Forelimb muscle (tissue), 1 donor: Measurements from ENCODE around the gene GSG1. TPM values are rescaled to one million over a fixed set of nuclear protein-coding genes. Genes with fewer than 3 reads are reported as not detected.
"Not testable (repeated sequence)": the region's sequence is repeated elsewhere in the genome, so short reads cannot be mapped to it uniquely, and the experiment has no call there.

Source experiments
- DNase-seq: peaks from one replicate; pipeline ENCODE4 v3.0.0-alpha.2; 2013; ENCODE audit warnings: low read depth
- polyA plus RNA-seq: library from polyadenylated mRNA; unstranded; fragments of 120-200 nt; gene quantifications from one replicate; pipeline ENCODE4 v1.2.1, GENCODE V29; 2013; ENCODE audit not compliant: insufficient read length

GSG1 gene
- polyA plus RNA-seq, 1 donor: 6.4 TPM

- no peak for DNase-seq
These were observed 10.1 kb downstream of the GSG1 start for GRCh38 chr12:13093191-13093847.

GRCh38 chr12:13091832-13092231 lies 11.6 kb downstream of the GSG1 start:
- no peak for DNase-seq

GRCh38 chr12:13090054-13090453 lies 13.4 kb downstream of the GSG1 start:
- no peak for DNase-seq

GRCh38 chr12:13088496-13088895 lies 15.0 kb downstream of the GSG1 start:
- DNase-seq: no peak

GRCh38 chr12:13087766-13088165 lies 15.7 kb downstream of the GSG1 start:
- DNase-seq: no peak

GRCh38 chr12:13085968-13086686 lies 17.3 kb downstream of the GSG1 start:
- no peak for DNase-seq

GRCh38 chr12:13084898-13085640 lies 18.4 kb downstream of the GSG1 start:
- no peak for DNase-seq

- DNase-seq: not testable (repeated sequence)
These were observed 19.8 kb downstream of the GSG1 start for GRCh38 chr12:13083638-13084037.

GRCh38 chr12:13082861-13083260 lies 20.6 kb downstream of the GSG1 start:
- DNase-seq: no peak

GRCh38 chr12:13080266-13080665 lies 23.2 kb downstream of the GSG1 start:
- no peak for DNase-seq

GRCh38 chr12:13079440-13079906 lies 24.0 kb downstream of the GSG1 start:
- no peak for DNase-seq

- no peak for DNase-seq
These were observed 27.5 kb downstream of the GSG1 start for GRCh38 chr12:13075786-13076570.

GRCh38 chr12:13075118-13075480 lies 28.4 kb downstream of the GSG1 start:
- DNase-seq: no peak

- no peak for DNase-seq
These were observed 28.9 kb downstream of the GSG1 start for GRCh38 chr12:13074396-13075117.

- DNase-seq: no peak
These were observed 30.3 kb downstream of the GSG1 start for GRCh38 chr12:13073173-13073572.

GRCh38 chr12:13071305-13072280 lies 31.9 kb downstream of the GSG1 start:
- DNase-seq: no peak

GRCh38 chr12:13069380-13069779 lies 34.1 kb downstream of the GSG1 start:
- DNase-seq: no peak

- DNase-seq: no peak
These were observed 36.1 kb downstream of the GSG1 start for GRCh38 chr12:13067322-13067721.

GRCh38 chr12:13066459-13066858 lies 37.0 kb downstream of the GSG1 start:
- DNase-seq: no peak

GRCh38 chr12:13066014-13066413 lies 37.5 kb downstream of the GSG1 start:
- DNase-seq: no peak
